HS-27A (cell line): ENCODE data around the gene TSPAN3.

Experiments used
- DNase-seq: peaks from one replicate; pipeline ENCODE4 v3.0.0-alpha.2; 2012; ENCODE audit warnings: low read depth, missing footprints

Gene TSPAN3

GRCh38 chr15:77033729-77034671 is 36.9 kb downstream of the TSPAN3 start:
- DNase-seq: no peak

GRCh38 chr15:77033417-77033728 is 37.5 kb downstream of the TSPAN3 start:
- DNase-seq: no peak

- no peak for DNase-seq
Observed at GRCh38 chr15:77032647-77033416, 38.1 kb downstream of the TSPAN3 start.

GRCh38 chr15:77032052-77032646 is 38.8 kb downstream of the TSPAN3 start:
- DNase-seq: no peak

GRCh38 chr15:77031376-77032050 is 39.4 kb downstream of the TSPAN3 start:
- no peak for DNase-seq

- DNase-seq: no peak
Observed at GRCh38 chr15:77030928-77031375, 40.0 kb downstream of the TSPAN3 start.

GRCh38 chr15:77030048-77030927 is 40.6 kb downstream of the TSPAN3 start:
- no peak for DNase-seq

- no peak for DNase-seq
Observed at GRCh38 chr15:77029166-77030047, 41.5 kb downstream of the TSPAN3 start.

GRCh38 chr15:77028451-77029165 is 42.3 kb downstream of the TSPAN3 start:
- DNase-seq: no peak

GRCh38 chr15:77027697-77028450 is 43.0 kb downstream of the TSPAN3 start:
- no peak for DNase-seq

- DNase-seq: no peak
Observed at GRCh38 chr15:77027111-77027696, 43.7 kb downstream of the TSPAN3 start.

- DNase-seq: no peak
Observed at GRCh38 chr15:77026501-77027110, 44.3 kb downstream of the TSPAN3 start.

GRCh38 chr15:77025941-77026411 is 44.9 kb downstream of the TSPAN3 start:
- DNase-seq: no peak

GRCh38 chr15:77025083-77025901 is 45.6 kb downstream of the TSPAN3 start:
- no peak for DNase-seq

GRCh38 chr15:77024273-77025082 is 46.4 kb downstream of the TSPAN3 start:
- no peak for DNase-seq
